ENCODE measurements around the gene CYTH1. TPM values are rescaled to one million over a fixed set of nuclear protein-coding genes. Genes with fewer than 3 reads are reported as not detected.

The CYTH1 gene
- total RNA-seq, 4 donors from 2014 or later = 42.1 to 86.7 (median 67.5) TPM

GRCh38 chr17:78789663-78790181 lies 7.6 kb upstream of the CYTH1 start:
- H3K4me3 ChIP-seq = peak overlapping the region in 1 of 4 donors; percentile 27
- TF ChIP-seq CTCF (IDR thresholded peaks at IDR 0.05) (no peak), POLR2A (IDR thresholded peaks at IDR 0.05) (no peak)
- peaks cover 3 to 20% (median 4%) of the 10 kb centered on the region in 3 donors for H3K36me3 ChIP-seq
- intact Hi-C loops (cut with DNase I) = no loop called here
- H3K4me1 ChIP-seq = peaks cover 30 to 82% (median 40%) of the 10 kb centered on the region in 3 donors
- 48 to 50% methylated on average over 11 to 14 of the region's 14 CpGs for WGBS, 2 donors
- DNase-seq = no peak
- H3K27ac ChIP-seq = peak overlapping the region; percentile 81 to 86 (median 84)
- H3K9me3 ChIP-seq = no peaks in the 10 kb centered on the region
- no peaks in the 10 kb centered on the region for H3K27me3 ChIP-seq

- DNase-seq = no peak
- H3K4me1 ChIP-seq = peaks cover 36 to 87% (median 40%) of the 10 kb centered on the region in 3 donors
- TF ChIP-seq CTCF (IDR thresholded peaks at IDR 0.05) (no peak), POLR2A (IDR thresholded peaks at IDR 0.05) (no peak)
- H3K9me3 ChIP-seq = no peaks in the 10 kb centered on the region
- H3K27me3 ChIP-seq = no peaks in the 10 kb centered on the region
- peak overlapping the region; percentile 81 to 86 (median 84) for H3K27ac ChIP-seq
- peaks cover 2 to 14% (median 3%) of the 10 kb centered on the region in 3 donors for H3K36me3 ChIP-seq
- 41 to 50% methylated on average over 5 of the region's 5 CpGs for WGBS, 2 donors
- peak overlapping the region in 1 of 4 donors; percentile 27 for H3K4me3 ChIP-seq
- intact Hi-C loops (cut with DNase I) = no loop called here
These were observed 7.1 kb upstream of the CYTH1 start for GRCh38 chr17:78789149-78789662.

- Histone ChIP-seq H3K36me3 (peaks cover 0 to 7% (median 0%) of the 10 kb centered on the region in 3 donors), H3K4me1 (peaks cover 36 to 95% (median 44%) of the 10 kb centered on the region in 3 donors), H3K4me3 (no peak overlapping the region), H3K9me3 (no peaks in the 10 kb centered on the region), H3K27me3 (no peaks in the 10 kb centered on the region), H3K27ac (peak overlapping the region; percentile 57 to 85 (median 82))
- TF ChIP-seq POLR2A (IDR thresholded peaks at IDR 0.05) (no peak), CTCF (IDR thresholded peaks at IDR 0.05) (no peak)
- DNase-seq = no peak
- intact Hi-C loops (cut with DNase I) = no loop called here
- whole genome bisulfite sequencing, 2 donors = 90 to 93% methylated on average over 4 to 6 of the region's 7 CpGs
These were observed 6.4 kb upstream of the CYTH1 start for GRCh38 chr17:78788451-78788850.

- H3K27me3 ChIP-seq = no peaks in the 10 kb centered on the region
- WGBS, 2 donors = 62 to 63% methylated on average over 7 of the region's 7 CpGs
- TF ChIP-seq POLR2A (IDR thresholded peaks at IDR 0.05) (no peak), CTCF (IDR thresholded peaks at IDR 0.05) (peak in 3 of 6 experiments; percentile 23 to 49 (median 40))
- no peaks in the 10 kb centered on the region for H3K9me3 ChIP-seq
- H3K4me3 ChIP-seq = no peak overlapping the region
- peak overlapping the region in 3 of 4 donors; percentile 44 to 85 (median 66) for H3K27ac ChIP-seq
- DNase-seq = no peak
- H3K4me1 ChIP-seq = peaks cover 38 to 94% (median 50%) of the 10 kb centered on the region in 3 donors
- no peaks in the 10 kb centered on the region for H3K36me3 ChIP-seq
- intact Hi-C loops (cut with DNase I) = no loop called here
These were observed 5.4 kb upstream of the CYTH1 start for GRCh38 chr17:78787444-78787843.

GRCh38 chr17:78785663-78786057 lies 3.6 kb upstream of the CYTH1 start:
- Histone ChIP-seq H3K27me3 (no peaks in the 10 kb centered on the region), H3K36me3 (no peaks in the 10 kb centered on the region), H3K4me1 (peaks cover 29 to 81% (median 33%) of the 10 kb centered on the region in 3 donors), H3K9me3 (no peaks in the 10 kb centered on the region), H3K27ac (peak overlapping the region in 2 of 4 donors; percentile 10 to 98), H3K4me3 (no peak overlapping the region)
- intact Hi-C loops (cut with DNase I) = no loop called here
- WGBS, 2 donors = 90 to 100% methylated on average over 1 of the region's 1 CpG
- no peak for TF ChIP-seq CTCF (IDR thresholded peaks at IDR 0.05)
- TF ChIP-seq POLR2A (IDR thresholded peaks at IDR 0.05) = no peak
- no peak for DNase-seq
